Lung (tissue), 16 donors: ENCODE data around the gene PLXND1. TPM values are rescaled to one million over a fixed set of nuclear protein-coding genes. Genes with fewer than 3 reads are reported as not detected.

Source experiments
- ATAC-seq: fragments of 200-7000 bp; cut with Tn5 transposase; one replicate; pipeline ENCODE4 v1.9.1; 2020; ENCODE audit warnings: moderate number of reproducible peaks; ENCODE audit not compliant: insufficient read depth, low FRiP score
- DNase-seq, 3 donors: peaks; one replicate each; pipeline ENCODE4 v3.0.0-alpha.2; 2013 to 2017
- H3K27ac ChIP-seq, 2 donors: one replicate each; pipeline ENCODE4 v1.5.1; 2013; ENCODE audit warnings: mild to moderate bottlenecking in 2 of 2, moderate library complexity in 2 of 2, control low read depth in 1 of 2, inconsistent platforms in 1 of 2, low read depth in 1 of 2, low read length in 1 of 2
- H3K27me3 ChIP-seq, 3 donors: one replicate each; pipeline ENCODE4 v1.5.1; 2013; ENCODE audit warnings: low read length in 2 of 3; ENCODE audit not compliant: control insufficient read depth in 3 of 3, insufficient read depth in 3 of 3
- H3K36me3 ChIP-seq, 4 donors: one replicate each; pipeline ENCODE4 v1.5.1; 2013; ENCODE audit warnings: low read length in 4 of 4, mild to moderate bottlenecking in 1 of 4, moderate library complexity in 1 of 4; ENCODE audit not compliant: control insufficient read depth in 4 of 4, insufficient read depth in 4 of 4
- H3K4me1 ChIP-seq, 5 donors: one replicate each; pipeline ENCODE4 v1.5.1; 2013; ENCODE audit warnings: low read length in 5 of 5, mild to moderate bottlenecking in 2 of 5, moderate library complexity in 1 of 5; ENCODE audit not compliant: control insufficient read depth in 5 of 5, insufficient read depth in 5 of 5
- H3K4me3 ChIP-seq: one replicate; pipeline ENCODE4 v1.5.1; 2013; ENCODE audit warnings: mild to moderate bottlenecking, control low read depth, moderate library complexity
- H3K9ac ChIP-seq, 2 donors: one replicate each; pipeline ENCODE4 v1.5.1; 2013; ENCODE audit warnings: low read length in 2 of 2, control low read depth in 1 of 2; ENCODE audit not compliant: insufficient read depth in 1 of 2
- H3K9me3 ChIP-seq, 4 donors: one replicate each; pipeline ENCODE4 v1.5.1; 2013; ENCODE audit warnings: low read length in 3 of 4, mild to moderate bottlenecking in 1 of 4, moderate library complexity in 1 of 4; ENCODE audit not compliant: control insufficient read depth in 4 of 4, insufficient read depth in 3 of 4
- CTCF ChIP-seq: IDR thresholded peaks from 2 replicates; pipeline ENCODE4 v1.5.1; 2012; ENCODE audit warnings: mild to moderate bottlenecking; ENCODE audit errors: control extremely low read depth, extremely low read depth
- WGBS, 2 donors: extraction: QIAGEN DNeasy Blood & Tissue Kit; methylation state at CpG; one replicate each; pipeline ENCODE4 v1.1.7; 2013; 5-methylcytosine and 5-hydroxymethylcytosine counted together
- long read RNA-seq, 5 donors: transcript quantifications; one replicate each; lab custom pipeline, GENCODE V29; 2026
- polyA plus RNA-seq, 2 donors: library from polyadenylated mRNA; stranded (reverse); fragments of 200-250 nt; gene quantifications; one replicate each; pipeline ENCODE4 v1.2.1, GENCODE V29; 2013
- total RNA-seq, 2 donors: library from RNA; depleted of rRNA in 1 of 2; stranded (reverse); fragments of >200 nt in 1 of 2; gene quantifications; one replicate each; pipeline ENCODE4 v1.2.1, GENCODE V29; 2014 to 2021
- donor health status: control.
- donor health status: control.
- donor health status: Bipolar disorder and iron deficiency.
- donor health status: healthy.
- donor health status: DM: yes; HTN: yes; CAD: no.

Gene PLXND1
- total RNA-seq: 100 to 1,000 TPM; 191 to 233 TPM
- 100 to 1,000 TPM; 128 to 168 TPM for polyA plus RNA-seq
- long read RNA-seq, donor 1, full-length matches to known transcripts: 6 of 23 reads
- long read RNA-seq, donor 1, partial matches to known transcripts: 17 of 23 reads
- long read RNA-seq, donor 1, other reads (novel, unspliced or antisense): 0 of 23 reads
- long read RNA-seq, donor 2, partial matches to known transcripts: 40 of 41 reads
- long read RNA-seq, donor 2, other reads (novel, unspliced or antisense): 0 of 41 reads
- long read RNA-seq, donor 3, full-length matches to known transcripts: 3 of 43 reads
- long read RNA-seq, donor 3, partial matches to known transcripts: 40 of 43 reads
- long read RNA-seq, donor 3, other reads (novel, unspliced or antisense): 0 of 43 reads
- long read RNA-seq, donor 4, partial matches to known transcripts: 41 of 42 reads
- long read RNA-seq, donor 4, other reads (novel, unspliced or antisense): 0 of 42 reads
- long read RNA-seq, donor 5, full-length matches to known transcripts: 10 of 47 reads
- long read RNA-seq, donor 5, partial matches to known transcripts: 37 of 47 reads
- long read RNA-seq, donor 5, other reads (novel, unspliced or antisense): 0 of 47 reads

- DNase-seq (peak; percentile 83 to 88 (median 87)), ATAC-seq (peak; percentile 72)
- Histone ChIP-seq H3K27me3 (no peaks in the 10 kb centered on the region), H3K4me1 (peaks cover 0 to 59% (median 31%) of the 10 kb centered on the region in 5 donors), H3K27ac (peak within 1 kb of the TSS; percentile 85 to 97), H3K9me3 (no peaks in the 10 kb centered on the region), H3K36me3 (no peaks in the 10 kb centered on the region), H3K4me3 (peak within 1 kb of the TSS; percentile 69), H3K9ac (peak within 1 kb of the TSS in 1 of 2 donors; percentile 79)
- WGBS, 2 donors: 1 to 2% methylated on average over 28 to 96 of the region's 96 CpGs
- TF ChIP-seq CTCF: no peak
These were observed at the start of gene PLXND1 for GRCh38 chr3:129606636-129607390. PLXND1 (minus strand) TSS chr3:129606676; CDS start chr3:129606639, 37 bp downstream.

- Histone ChIP-seq H3K36me3 (peaks cover 0 to 3% (median 0%) of the 10 kb centered on the region in 4 donors), H3K9me3 (no peaks in the 10 kb centered on the region), H3K27me3 (no peaks in the 10 kb centered on the region), H3K27ac (no peak overlapping the region), H3K4me1 (peaks cover 0 to 24% (median 4%) of the 10 kb centered on the region in 5 donors), H3K9ac (no peak overlapping the region), H3K4me3 (no peak overlapping the region)
- DNase-seq: no peak
- WGBS, 2 donors: 95 to 100% methylated on average over 4 of the region's 4 CpGs
- no peak for ATAC-seq
- no peak for TF ChIP-seq CTCF
These were observed 48.8 kb upstream of the PLXND1 start for GRCh38 chr3:129655291-129655700.

GRCh38 chr3:129654131-129654530, 47.7 kb upstream of the PLXND1 start:
- WGBS, 2 donors: 75 to 91% methylated on average over 1 of the region's 1 CpG
- Histone ChIP-seq H3K9me3 (no peaks in the 10 kb centered on the region), H3K36me3 (peaks cover 0 to 3% (median 0%) of the 10 kb centered on the region in 4 donors), H3K9ac (no peak overlapping the region), H3K27ac (no peak overlapping the region), H3K4me3 (no peak overlapping the region), H3K4me1 (peaks cover 0 to 24% (median 6%) of the 10 kb centered on the region in 5 donors), H3K27me3 (no peaks in the 10 kb centered on the region)
- TF ChIP-seq CTCF: no peak
- no peak for ATAC-seq
- DNase-seq: no peak
